Hematopoietic multipotent progenitor cell treated with erythropoietin and hydrocortisone succinate and interleukin-3 and kit ligand, for 8 days (in vitro differentiated cells): ENCODE measurements around the gene HSF2BP.
"Not testable (repeated sequence)": the region's sequence is repeated elsewhere in the genome, so short reads cannot be mapped to it uniquely, and the experiment has no call there.

ENCODE experiments used
- DNase-seq: peaks from one replicate; pipeline ENCODE4 v3.0.0-alpha.2; 2015

Gene HSF2BP

DNA sequence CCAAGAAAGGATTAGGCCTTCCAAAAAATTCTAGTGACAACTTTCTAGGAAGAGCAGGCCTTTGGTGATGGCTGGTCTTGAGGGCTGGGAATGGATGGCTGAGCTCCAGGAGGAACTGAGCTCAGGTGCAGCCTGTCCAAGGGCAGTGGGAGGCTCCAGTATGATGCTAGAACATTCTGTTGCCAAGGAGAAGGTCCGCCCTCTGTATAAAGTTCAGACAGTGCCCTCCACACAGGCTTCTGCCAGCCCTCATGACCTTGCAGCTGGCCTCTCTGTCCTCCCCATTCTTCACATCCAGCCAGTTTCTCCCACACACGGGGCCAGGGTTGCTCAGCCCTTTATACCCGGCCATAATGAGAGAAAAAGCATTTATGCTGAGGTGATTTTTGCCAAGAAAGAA is 146.3 kb downstream of the HSF2BP start:
- not testable (repeated sequence) for DNase-seq

DNA sequence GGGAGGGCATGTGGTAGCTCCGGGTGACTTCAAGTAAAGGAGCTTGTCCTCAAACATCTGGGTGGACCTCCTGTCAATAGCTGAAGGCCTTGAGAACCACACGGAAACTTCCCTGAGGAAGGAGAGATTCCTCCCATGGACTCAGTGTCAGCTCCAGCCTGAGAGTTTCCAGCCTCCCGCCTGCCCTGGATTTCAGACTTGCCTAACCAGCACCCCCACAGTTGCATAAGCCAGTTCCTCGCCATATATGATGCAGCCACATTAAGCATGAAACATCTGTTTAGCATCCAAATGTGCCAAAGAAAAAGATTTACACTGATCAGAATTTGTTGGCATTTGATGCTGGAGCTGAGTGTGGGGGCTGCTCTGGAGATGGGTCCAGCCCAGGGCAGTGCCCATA is 148.1 kb downstream of the HSF2BP start:
- DNase-seq, result not testable (repeated sequence)

DNA sequence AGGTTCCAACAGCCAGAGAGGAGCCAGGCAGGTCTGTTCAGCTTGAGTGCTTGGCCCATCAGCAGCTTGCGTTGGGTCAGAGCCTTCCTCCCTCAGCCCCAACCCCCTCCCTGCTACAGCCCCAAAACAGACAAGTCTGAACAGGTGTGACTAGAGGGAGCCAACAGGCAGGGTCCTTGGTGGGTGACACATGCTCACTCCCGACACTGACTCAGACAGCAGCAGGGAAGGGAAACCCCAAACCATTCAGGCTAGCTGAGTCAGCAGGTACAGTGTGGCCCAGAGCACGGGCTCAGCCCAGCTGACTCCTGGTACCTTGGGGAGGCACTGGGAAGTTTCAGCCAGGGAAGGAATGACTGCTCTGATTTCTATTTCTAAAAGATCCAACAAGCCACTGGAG is 148.6 kb downstream of the HSF2BP start:
- DNase-seq, result not testable (repeated sequence)

DNA sequence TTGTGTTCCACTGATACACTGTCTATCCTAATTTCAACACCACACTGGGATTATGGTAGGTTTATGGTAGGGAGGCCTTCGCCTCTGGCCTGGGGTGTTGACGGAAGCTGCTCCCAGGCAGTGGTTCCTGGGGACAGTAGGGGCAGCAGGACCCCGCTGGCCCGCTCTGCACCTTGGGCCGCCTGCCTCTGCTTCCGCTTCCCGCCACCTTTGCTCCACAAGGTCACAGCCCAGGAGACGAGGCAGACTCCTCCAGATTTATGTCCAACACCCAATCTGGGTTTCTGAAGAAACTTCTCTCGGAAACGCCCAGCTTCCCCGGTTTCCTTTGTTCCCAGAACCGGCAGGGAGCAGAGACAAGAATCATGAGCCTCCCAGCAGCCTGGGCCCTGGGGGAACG is 155.4 kb downstream of the HSF2BP start:
- not testable (repeated sequence) for DNase-seq

DNA sequence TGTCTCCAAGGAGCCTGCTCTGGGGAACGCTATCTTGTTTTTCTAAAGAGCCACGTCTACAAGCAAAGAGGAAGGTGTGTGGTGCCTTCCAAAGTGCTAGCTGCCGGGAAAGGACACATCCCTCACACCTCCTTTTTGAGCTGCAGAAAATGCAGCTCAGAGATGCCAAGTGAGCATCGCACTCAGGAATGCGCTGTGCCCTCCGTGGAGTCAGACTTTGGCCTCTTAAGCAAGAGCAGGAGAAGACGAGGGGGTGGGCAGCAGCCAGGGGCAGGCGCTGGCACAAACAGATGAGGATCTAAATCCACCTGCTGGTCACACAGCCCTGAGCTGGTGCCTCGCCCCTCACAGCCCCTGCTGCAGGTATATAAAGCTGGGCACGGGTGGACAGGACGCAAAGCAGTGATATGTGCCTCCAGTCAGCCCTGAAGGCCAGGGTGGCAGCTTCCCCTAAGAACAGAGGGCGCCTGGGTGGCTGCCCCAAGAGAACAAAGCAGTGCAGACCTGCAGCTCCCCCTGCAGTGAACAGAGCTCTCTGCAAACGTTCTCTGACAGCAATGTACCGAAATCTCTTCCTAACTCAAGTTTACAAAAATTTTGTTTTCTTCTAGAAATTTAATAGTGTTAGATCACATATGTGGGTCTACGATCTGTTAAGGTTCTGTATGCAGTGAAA is 156.1 kb downstream of the HSF2BP start:
- not testable (repeated sequence) for DNase-seq

DNA sequence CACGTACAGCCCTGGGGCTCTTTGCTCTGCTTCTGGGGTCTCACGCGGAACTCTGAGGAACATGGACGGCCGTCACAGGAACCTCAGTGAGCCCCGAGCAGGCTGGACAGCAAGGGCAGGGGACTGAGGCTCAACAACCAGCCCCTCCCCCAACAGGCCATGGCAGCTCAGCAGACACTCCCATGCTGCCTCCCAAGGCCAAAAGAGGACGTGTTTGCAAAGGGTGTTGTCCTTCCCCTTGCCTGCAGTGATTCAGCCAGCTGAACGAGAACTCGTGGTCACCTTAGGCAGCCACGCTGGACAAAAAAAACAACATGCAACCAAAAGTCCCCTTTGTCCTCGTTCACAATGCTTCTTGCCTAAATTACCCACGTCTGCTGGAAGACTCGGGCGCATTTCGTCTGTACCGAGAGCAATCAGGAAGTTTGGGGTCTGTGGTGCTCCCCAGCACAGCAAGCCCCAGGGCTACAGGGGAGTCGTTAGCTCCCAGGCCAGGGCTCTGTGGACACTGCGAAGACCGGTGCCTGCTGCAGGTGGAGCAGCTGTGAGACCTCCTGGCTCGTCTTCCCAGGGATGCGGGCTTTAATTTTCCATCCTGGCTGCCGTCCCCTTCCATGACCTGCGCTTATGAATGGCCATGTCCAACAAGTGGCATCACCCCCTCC is 156.7 kb downstream of the HSF2BP start:
- DNase-seq, result not testable (repeated sequence)

DNA sequence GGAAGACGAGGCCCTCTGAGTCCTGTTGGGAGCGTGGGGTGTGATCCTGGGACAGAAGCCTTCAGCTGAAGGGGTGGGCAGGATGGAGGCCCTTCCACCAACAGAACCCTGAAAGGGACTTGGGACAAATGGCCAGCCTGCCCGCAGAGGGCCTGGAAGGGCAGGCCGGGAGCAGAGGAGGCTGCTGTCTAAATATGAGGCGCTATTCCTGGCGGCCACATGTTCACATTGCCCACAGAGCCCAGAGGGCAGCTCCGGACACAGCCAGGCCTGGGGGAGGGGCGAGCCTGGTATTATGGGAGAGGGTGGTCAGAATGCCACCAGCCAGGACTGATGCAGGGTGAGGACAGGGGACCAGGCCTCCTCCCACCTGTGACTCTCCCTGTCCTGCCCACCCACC is 160.4 kb downstream of the HSF2BP start:
- DNase-seq, result not testable (repeated sequence)

DNA sequence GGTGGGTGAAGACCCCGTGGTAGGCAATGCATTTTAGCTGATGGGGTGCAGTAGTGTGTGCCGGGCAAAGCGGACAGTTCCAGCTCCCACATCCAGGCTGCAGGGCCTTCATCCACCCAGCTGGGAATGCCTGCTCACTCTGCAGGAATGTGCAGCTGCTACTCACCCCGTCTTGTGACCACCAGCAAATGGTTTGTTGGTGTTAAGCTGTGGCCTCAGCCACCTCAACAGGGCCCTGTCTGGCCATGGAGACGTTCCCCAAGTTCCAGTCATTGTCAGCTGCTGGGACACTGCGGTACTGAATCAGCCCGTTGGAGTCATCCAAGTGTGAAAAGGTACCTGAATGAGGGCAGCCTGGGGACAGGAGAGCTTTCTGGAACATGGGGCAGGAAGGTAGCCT is 161.2 kb downstream of the HSF2BP start:
- not testable (repeated sequence) for DNase-seq

DNA sequence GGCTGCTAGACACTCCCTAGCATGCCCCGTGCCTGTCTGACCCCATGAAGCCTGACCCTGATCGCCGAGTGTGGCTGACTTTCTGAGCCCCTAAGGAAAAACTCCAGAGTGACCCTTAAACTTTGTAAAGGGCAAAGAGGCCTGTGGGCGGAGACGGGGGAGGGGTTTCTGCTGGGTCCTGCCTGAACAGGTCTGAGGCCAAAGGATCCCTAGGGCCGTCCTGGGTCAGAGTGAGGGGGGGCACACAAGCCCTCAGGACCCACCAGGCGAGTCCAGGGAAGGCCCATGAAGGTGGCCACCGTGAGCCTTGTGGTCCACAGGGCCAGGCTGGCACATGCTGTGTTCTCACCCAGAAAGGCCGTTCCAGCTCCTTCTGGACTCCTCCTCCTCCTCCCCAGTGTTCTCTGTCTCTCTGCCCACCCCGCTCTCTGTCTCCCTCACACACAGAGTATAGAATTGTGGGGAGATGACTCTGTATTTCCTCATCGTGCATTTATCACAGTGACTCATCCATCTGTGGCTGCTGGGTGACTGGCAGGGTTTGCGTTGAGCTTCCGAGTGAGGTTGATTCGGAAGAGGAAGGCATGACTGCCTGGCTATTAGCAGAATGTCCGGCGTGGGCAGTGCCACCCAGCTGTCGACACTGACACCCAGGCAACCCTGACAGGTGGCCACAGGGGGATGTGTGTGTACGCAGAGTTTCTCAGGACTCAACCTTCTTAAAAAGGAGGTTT is 164.8 kb downstream of the HSF2BP start:
- DNase-seq, result not testable (repeated sequence)

DNA sequence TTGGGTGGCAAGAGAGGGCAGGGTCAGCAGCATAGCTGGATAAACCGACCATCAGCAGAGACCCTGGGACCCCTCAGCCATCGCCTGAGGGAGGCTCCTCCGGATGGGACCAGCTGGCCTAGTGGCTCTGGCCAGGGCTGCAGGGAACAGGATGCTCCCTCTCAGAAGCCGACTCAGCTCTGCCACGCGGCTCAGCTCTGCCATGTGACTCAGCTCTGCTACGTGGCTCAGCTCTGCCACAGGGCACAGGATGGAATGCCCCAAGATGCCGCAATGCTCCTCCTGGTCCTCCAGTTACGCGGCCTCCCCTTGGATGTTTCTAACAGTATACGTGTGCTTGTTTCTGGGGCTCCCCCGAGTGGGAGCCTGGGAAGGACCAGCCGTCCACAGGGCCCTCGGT is 165.8 kb downstream of the HSF2BP start:
- DNase-seq, result not testable (repeated sequence)

DNA sequence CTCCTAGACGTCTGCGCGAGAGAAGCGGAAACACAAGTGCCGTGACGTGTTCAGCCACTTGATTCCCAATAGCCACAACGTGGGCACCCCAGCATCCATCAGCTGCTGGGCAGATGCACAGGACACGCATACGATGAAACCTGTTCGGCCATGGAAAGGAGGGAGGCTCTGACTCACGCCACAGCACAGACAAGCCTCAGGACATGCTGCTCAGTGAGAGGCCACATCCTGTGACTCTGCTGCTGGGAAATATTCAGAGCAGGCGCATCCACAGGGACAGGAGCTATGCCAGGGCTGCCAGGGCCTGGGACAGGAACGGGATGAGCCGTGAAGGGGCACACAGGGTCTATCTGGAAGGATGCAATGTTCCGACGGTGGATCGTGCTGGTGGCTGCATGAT is 171.1 kb downstream of the HSF2BP start:
- not testable (repeated sequence) for DNase-seq

DNA sequence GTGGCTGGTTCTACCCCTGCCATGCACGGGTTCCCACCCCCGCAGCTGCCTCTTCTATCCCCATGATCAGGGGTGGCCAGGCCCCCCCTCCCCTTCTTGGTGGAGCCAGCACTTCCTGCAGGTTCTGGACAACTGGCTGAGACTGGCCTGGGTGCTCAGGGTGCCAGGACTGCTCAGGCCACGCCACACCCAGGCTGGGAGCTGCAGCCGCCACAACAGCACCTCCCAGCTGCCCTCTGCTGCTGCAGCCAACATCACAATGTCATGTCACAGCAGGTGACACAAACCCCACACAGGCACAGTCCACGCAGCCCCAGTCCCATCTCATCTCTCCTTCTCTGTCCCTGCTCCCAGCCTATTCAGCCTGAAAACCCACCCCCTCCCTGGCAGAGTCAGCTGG is 173.2 kb downstream of the HSF2BP start:
- DNase-seq, result not testable (repeated sequence)

DNA sequence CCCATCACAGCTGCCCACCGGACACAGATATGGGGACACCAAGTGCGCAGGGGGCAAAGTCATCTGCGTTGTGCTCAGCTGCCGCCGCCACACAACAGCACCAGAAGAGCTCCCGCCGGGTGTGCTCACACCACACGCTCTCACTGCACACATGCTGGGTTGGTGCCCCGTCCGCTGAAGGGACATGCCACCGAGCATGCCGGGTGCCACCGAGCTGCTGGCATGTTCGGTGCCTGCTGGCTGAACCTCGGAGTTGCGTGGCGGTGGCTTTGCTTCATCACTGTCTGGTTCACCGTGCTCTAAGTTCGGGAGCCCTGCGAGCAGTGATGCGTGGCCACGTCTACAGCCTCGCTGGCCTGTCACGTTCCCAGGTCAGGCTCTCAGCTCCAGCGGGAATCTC is 174.3 kb downstream of the HSF2BP start:
- DNase-seq, result not testable (repeated sequence)

DNA sequence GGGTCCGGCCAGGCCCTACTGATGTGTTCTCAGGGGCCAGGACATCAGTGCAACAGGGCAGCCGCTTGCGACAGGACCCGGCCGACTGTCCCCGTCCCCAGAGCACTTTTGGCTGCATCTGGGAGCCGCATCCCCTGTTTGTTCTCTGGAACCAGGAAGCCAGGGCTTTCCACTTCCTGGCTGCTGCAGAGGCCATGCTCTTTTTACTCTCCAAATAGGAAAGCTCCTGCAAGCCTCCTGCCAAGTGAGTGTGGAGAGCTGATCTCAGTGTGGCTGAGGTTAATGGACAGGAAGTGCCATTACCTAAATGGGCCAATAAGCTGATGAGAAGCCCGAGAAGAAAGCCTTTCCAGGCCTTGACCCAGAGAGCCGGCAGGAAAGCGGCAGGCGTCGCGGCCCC is 180.1 kb downstream of the HSF2BP start:
- DNase-seq, result not testable (repeated sequence)
